OCI-LY7 (cell line): Measurements from ENCODE around the gene SBF2. TPM values are rescaled to one million over a fixed set of nuclear protein-coding genes. Genes with fewer than 3 reads are reported as not detected.

Experiments
- BruUV-seq: library from RNA; stranded (reverse); fragments of 400-500 nt; replicated peaks from 2 replicates; lab custom pipeline; 2021; lab: Mats Ljungman, UMichigan
- CTCF ChIA-PET: fragments of 300-600 bp; sonication (Branson Sonifier 250); formaldehyde crosslinking; loops from one replicate; lab custom pipeline; 2022; ENCODE audit warnings: antibody characterized with exemption; ENCODE audit not compliant: unreplicated experiment; lab: Charles Lee
- POLR2A ChIA-PET: fragments of 300-600 bp; sonication (Branson Sonifier 250); formaldehyde crosslinking; loops from one replicate; lab custom pipeline; 2022; ENCODE audit warnings: antibody characterized with exemption; lab: Charles Lee
- DNase-seq: peaks from one replicate; pipeline ENCODE4 v3.0.0-alpha.2; 2015; ENCODE audit warnings: low spot score
- H2AFZ ChIP-seq: fragments of 200-600 bp; sonication (generic), shearing (Covaris generic); 2 replicates; pipeline ENCODE4 v1.6.1; 2014; ENCODE audit warnings: mild to moderate bottlenecking, antibody characterized with exemption, low read length, moderate library complexity
- H3K27ac ChIP-seq: fragments of 200-600 bp; sonication (generic); 2 replicates; pipeline ENCODE4 v1.5.1; 2014; ENCODE audit warnings: mixed run types, low read depth, mild to moderate bottlenecking, moderate library complexity, low read length, inconsistent platforms; ENCODE audit not compliant: poor library complexity, severe bottlenecking
- H3K36me3 ChIP-seq: fragments of 200-600 bp; sonication (generic); 2 replicates; pipeline ENCODE4 v1.6.1; 2014; ENCODE audit warnings: mild to moderate bottlenecking, antibody characterized with exemption, low read length, moderate library complexity, mixed read lengths; ENCODE audit not compliant: insufficient read depth
- H3K4me1 ChIP-seq: fragments of 200-600 bp; sonication (generic); 2 replicates; pipeline ENCODE4 v1.5.1; 2014; ENCODE audit warnings: mild to moderate bottlenecking, low read length; ENCODE audit not compliant: insufficient read depth, poor library complexity, severe bottlenecking
- H3K4me2 ChIP-seq: fragments of 200-600 bp; sonication (generic); 2 replicates; pipeline ENCODE4 v1.6.1; 2014; ENCODE audit warnings: mild to moderate bottlenecking, low read length
- H3K4me3 ChIP-seq: fragments of 200-600 bp; sonication (generic); 2 replicates; pipeline ENCODE4 v1.5.1; 2014; ENCODE audit warnings: mild to moderate bottlenecking, low read depth, low read length; ENCODE audit not compliant: poor library complexity, severe bottlenecking
- H3K79me2 ChIP-seq: fragments of 200-600 bp; sonication (generic); 2 replicates; pipeline ENCODE4 v1.6.1; 2016; ENCODE audit warnings: low read depth, mild to moderate bottlenecking, low read length, moderate library complexity, mixed read lengths; ENCODE audit not compliant: insufficient read depth
- H3K9me2 ChIP-seq: fragments of 200-600 bp; sonication (generic); 2 replicates; pipeline ENCODE4 v1.6.1; 2016; ENCODE audit warnings: mild to moderate bottlenecking, low read length, mixed read lengths; ENCODE audit not compliant: insufficient read depth
- H3K9me3 ChIP-seq: fragments of 200-600 bp; sonication (generic); 2 replicates; pipeline ENCODE4 v1.6.1; 2014; ENCODE audit warnings: mild to moderate bottlenecking, mixed run types, low read length, mixed read lengths
- H4K20me1 ChIP-seq: fragments of 200-600 bp; sonication (generic); 2 replicates; pipeline ENCODE4 v1.6.1; 2014; ENCODE audit warnings: mild to moderate bottlenecking, antibody characterized with exemption, low read length, moderate library complexity, mixed read lengths; ENCODE audit not compliant: insufficient read depth
- EZH2phosphoT487 ChIP-seq: fragments of 200-600 bp; sonication (generic); IDR thresholded peaks from 2 replicates; pipeline ENCODE4 v1.6.1; 2018; ENCODE audit warnings: low read depth, borderline replicate concordance, mild to moderate bottlenecking, mixed run types, antibody characterized with exemption, low read length, moderate library complexity, mixed read lengths
- intact Hi-C: fragments of 100-400 bp; cut with micrococcal nuclease; formaldehyde crosslinking; loops from one replicate; pipeline ENCODE4 v1.10.0; 2022; ENCODE audit not compliant: unreplicated experiment
- total RNA-seq, 2 experiments: library from RNA; depleted of rRNA in 1 of 2; stranded (reverse); fragments of >200 nt in 1 of 2; shearing (Covaris generic) in 1 of 2; gene quantifications; 2 replicates each; pipeline ENCODE4 v1.2.3, GENCODE V29; 2014 to 2022
- TF ChIP-seq, protein P1 (sequence below): fragments of 200-600 bp; sonication (generic); conservative IDR thresholded peaks from 2 replicates; pipeline ENCODE4 v1.5.1; 2014; ENCODE audit warnings: mild to moderate bottlenecking, antibody characterized with exemption, low read length, moderate library complexity, mixed read lengths

Gene SBF2
- total RNA-seq, 2 experiments from 2014 or later, result 12.9 to 14.3 TPM

DNA sequence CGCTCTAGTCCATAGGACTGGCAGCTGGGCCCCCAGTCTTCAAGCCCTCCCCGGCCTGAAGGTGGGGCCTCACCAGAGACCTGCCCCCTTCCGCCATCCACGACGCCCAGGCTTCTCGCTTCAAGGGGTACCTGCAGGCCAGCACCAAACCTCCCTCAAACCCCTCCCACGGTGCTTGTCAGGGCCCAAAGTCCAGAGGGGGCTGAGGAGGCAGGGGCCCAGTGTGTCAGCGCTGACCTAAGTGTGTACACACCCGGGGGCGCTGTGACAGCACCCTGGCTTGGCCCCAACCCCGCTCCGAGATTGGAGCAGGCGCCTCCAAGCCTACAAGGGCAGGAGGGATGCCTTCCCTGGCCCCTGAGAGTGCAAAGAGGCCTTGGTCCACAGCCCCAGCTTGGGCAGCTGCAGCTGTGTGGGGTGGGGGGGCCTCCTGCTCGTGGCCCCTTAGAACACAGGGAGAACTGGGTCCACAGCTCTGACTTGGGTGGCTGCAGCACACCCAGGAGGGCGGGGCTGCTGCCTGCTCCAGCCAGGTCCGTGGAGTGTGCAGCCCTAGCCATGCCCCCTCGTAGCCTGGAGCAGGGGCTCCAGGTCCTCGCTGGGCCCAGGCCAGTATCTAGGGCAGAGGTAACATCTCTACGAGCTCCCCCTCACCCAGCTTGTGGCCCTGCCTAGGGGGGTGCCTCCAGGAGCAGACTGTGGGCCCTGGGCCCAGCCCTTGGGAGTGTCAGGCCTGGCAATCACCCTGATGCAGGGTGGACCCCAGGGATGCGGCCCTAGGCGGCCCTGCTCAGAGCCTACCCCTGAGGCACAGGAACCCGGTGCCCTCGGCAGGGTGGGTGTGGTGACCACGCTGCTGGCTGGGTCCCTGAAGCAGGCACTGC, 4.9 kb downstream of the SBF2 start:
- BruUV-seq, result no TSS peak
- Histone ChIP-seq H3K9me3 (no peaks in the 10 kb centered on the region), H2AFZ (no peak overlapping the region), H3K4me2 (no peak overlapping the region), H3K36me3 (no peaks in the 10 kb centered on the region), H4K20me1 (peaks cover 7% of the 10 kb centered on the region; the same call in 1 of the 2 replicates), H3K4me1 (peaks cover 7% of the 10 kb centered on the region), H3K4me3 (no peak overlapping the region), H3K9me2 (no peaks in the 10 kb centered on the region), H3K27ac (no peak overlapping the region), H3K79me2 (no peaks in the 10 kb centered on the region)
- TF ChIP-seq, protein P1, sequence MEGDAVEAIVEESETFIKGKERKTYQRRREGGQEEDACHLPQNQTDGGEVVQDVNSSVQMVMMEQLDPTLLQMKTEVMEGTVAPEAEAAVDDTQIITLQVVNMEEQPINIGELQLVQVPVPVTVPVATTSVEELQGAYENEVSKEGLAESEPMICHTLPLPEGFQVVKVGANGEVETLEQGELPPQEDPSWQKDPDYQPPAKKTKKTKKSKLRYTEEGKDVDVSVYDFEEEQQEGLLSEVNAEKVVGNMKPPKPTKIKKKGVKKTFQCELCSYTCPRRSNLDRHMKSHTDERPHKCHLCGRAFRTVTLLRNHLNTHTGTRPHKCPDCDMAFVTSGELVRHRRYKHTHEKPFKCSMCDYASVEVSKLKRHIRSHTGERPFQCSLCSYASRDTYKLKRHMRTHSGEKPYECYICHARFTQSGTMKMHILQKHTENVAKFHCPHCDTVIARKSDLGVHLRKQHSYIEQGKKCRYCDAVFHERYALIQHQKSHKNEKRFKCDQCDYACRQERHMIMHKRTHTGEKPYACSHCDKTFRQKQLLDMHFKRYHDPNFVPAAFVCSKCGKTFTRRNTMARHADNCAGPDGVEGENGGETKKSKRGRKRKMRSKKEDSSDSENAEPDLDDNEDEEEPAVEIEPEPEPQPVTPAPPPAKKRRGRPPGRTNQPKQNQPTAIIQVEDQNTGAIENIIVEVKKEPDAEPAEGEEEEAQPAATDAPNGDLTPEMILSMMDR, result no peak
- TF ChIP-seq EZH2phosphoT487, result no peak
- CTCF ChIA-PET, result interaction anchor here (0.6 kb wide), 1 partner anchor 51 kb away, joined by 6 read pairs; no protein-coding TSS in a partner anchor
- POLR2A ChIA-PET, result no interaction called here
- intact Hi-C loops, result no loop called here
- DNase-seq, result no peak

DNA sequence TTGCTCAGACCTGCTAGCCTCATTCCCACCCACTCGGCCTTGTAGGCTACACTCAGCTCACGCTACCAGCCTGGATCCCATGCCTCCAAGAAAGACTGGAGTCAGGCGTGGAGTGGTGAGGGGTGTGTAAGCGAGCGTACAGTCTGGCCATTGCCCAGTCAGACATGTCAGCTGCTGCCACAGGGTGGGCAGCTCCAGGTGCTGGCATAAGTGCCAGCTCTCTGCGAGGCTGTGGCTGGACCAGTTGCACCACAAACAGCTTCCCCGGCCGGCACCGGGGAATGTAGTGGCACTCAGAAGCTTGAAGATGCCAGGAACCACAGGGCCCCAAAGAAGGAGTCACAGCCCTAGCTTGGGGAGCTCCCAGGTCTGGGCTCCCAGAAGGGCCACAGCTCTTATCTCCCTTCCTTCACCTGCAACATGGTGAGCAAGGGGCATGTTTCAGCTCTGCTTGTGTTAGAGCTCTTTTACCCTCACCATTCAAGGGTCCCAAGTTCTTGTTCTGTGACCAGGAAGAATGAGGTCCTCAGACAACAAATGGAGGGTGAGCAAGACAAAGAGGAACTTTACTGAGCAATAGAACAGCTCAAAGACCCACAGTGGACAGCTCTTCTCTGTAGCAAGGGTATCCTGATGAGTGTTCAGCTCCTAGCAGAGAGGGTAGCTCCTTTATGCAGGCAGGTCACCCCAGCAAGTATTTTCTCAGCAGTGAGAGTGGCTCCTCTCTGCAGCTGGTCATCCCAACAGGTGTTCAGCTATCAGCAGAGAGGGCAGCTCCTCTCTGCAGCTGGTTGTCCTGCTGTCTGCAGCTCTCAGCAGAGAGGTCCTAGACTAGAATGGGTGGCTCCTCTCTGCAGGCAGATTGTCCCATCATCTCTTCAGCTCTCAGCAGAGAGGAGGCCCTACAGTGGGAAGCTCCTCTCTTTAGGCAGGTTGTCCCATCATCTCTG, 6.0 kb downstream of the SBF2 start:
- Histone ChIP-seq H3K4me2 (no peak overlapping the region), H3K9me3 (no peaks in the 10 kb centered on the region), H3K4me1 (peaks cover 2% of the 10 kb centered on the region), H3K27ac (no peak overlapping the region), H2AFZ (no peak overlapping the region), H4K20me1 (peaks cover 4% of the 10 kb centered on the region; the same call in 1 of the 2 replicates), H3K36me3 (no peaks in the 10 kb centered on the region), H3K9me2 (peaks cover 7% of the 10 kb centered on the region; the same call in 1 of the 2 replicates), H3K4me3 (no peak overlapping the region), H3K79me2 (no peaks in the 10 kb centered on the region)
- no TSS peak for BruUV-seq
- POLR2A ChIA-PET, result interaction anchor here (0.5 to 0.7 kb wide), 2 partner anchors 29 to 458 kb away, joined by 3 read pairs; no protein-coding TSS in a partner anchor
- TF ChIP-seq EZH2phosphoT487, result no peak
- TF ChIP-seq, protein P1, result no peak
- CTCF ChIA-PET, result no interaction called here
- DNase-seq, result no peak
- intact Hi-C loops, result no loop called here
